Effector memory CD4-positive, alpha-beta T cell (primary cell): ENCODE data around the gene IP6K2.
A peak's percentile ranks its signal among the peaks of the same experiment; 100 is the strongest.

Experiments
- DNase-seq, 3 donors: peaks; one replicate each; pipeline ENCODE4 v3.0.0-alpha.2; 2020
- H3K27ac ChIP-seq: 2 replicates; pipeline ENCODE4 v1.7.0; 2013; ENCODE audit warnings: mild to moderate bottlenecking, low read length, moderate library complexity; ENCODE audit not compliant: insufficient read depth, poor library complexity, severe bottlenecking
- H3K27me3 ChIP-seq: replicated peaks from 2 replicates; pipeline ENCODE4 v1.7.0; 2013; ENCODE audit warnings: mild to moderate bottlenecking, low read length; ENCODE audit not compliant: insufficient read depth, control insufficient read depth, poor library complexity, severe bottlenecking
- H3K36me3 ChIP-seq: 2 replicates; pipeline ENCODE4 v1.7.0; 2013; ENCODE audit warnings: mild to moderate bottlenecking, low read length, moderate library complexity; ENCODE audit not compliant: control insufficient read depth, insufficient read depth
- H3K4me1 ChIP-seq: 2 replicates; pipeline ENCODE4 v1.7.0; 2013; ENCODE audit warnings: low read length, mild to moderate bottlenecking; ENCODE audit not compliant: control insufficient read depth, insufficient read depth, poor library complexity, severe bottlenecking
- H3K4me3 ChIP-seq: 2 replicates; pipeline ENCODE4 v1.7.0; 2013; ENCODE audit warnings: low read length, low read depth, mild to moderate bottlenecking; ENCODE audit not compliant: insufficient read depth, poor library complexity, severe bottlenecking
- H3K9me3 ChIP-seq: 2 replicates; pipeline ENCODE4 v1.7.0; 2013; ENCODE audit warnings: mild to moderate bottlenecking, low read length, moderate library complexity; ENCODE audit not compliant: control insufficient read depth

Gene IP6K2

GRCh38 chr3:48674505-48674904, 42.5 kb downstream of the IP6K2 start:
- peaks cover 3% of the 10 kb centered on the region for H3K4me1 ChIP-seq

DNA sequence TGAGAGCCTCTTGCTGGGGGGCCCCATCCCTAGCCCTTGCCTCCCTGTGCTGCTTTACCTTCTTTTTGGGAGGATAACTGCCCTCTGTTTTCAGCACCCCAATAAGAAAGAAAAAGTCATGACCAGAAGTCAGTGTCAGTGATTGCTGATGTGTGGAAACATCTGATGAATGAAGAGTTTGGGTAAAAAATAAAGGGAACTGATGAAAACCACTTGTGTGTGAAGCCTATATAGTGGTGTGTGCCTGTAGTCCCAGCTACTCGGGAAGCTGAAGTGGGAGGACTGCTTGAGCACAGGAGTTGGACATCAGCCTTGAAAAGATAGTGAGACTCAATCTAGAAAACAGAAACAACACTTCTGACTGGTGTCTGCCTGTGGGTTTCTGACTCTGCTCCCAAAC, 44.5 kb downstream of the IP6K2 start:
- no peaks in the 10 kb centered on the region for H3K36me3 ChIP-seq
- no peak overlapping the region for H3K27ac ChIP-seq
- DNase-seq, result no peak
- no peaks in the 10 kb centered on the region for H3K27me3 ChIP-seq
- no peak overlapping the region for H3K4me3 ChIP-seq
- no peaks in the 10 kb centered on the region for H3K4me1 ChIP-seq
- no peaks in the 10 kb centered on the region for H3K9me3 ChIP-seq

More at GRCh38 chr3:48674505-48674904, 42.5 kb downstream of the IP6K2 start:
- Histone ChIP-seq H3K36me3 (peaks cover 5% of the 10 kb centered on the region), H3K4me3 (no peak overlapping the region), H3K9me3 (no peaks in the 10 kb centered on the region), H3K27me3 (no peaks in the 10 kb centered on the region), H3K27ac (no peak overlapping the region)
- DNase-seq, result no peak

DNA sequence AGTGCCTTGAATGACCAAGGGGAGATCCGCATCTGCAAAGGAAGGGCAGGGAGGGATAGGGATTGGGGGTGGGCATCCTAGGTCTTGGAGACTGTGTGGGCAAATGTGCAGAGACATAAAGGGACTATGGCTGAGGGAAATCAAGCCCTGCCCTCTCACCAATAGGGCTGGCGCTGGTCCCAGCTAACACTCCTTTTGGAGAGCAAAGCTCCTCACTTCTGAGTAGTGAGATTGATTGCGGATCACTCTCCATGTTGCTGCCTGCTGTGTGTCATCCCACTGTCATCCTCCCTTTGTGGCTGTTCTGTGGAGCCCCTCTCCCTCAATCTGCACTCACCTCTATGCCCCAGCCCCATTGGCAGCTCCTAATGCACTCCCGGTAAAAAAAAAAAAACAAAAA, 52.1 kb downstream of the IP6K2 start:
- H3K27ac ChIP-seq, result no peak overlapping the region
- peaks cover 25% of the 10 kb centered on the region for H3K4me1 ChIP-seq
- peaks cover 15% of the 10 kb centered on the region for H3K27me3 ChIP-seq
- H3K4me3 ChIP-seq, result no peak overlapping the region
- DNase-seq, result no peak
- no peaks in the 10 kb centered on the region for H3K9me3 ChIP-seq
- H3K36me3 ChIP-seq, result no peaks in the 10 kb centered on the region

DNA sequence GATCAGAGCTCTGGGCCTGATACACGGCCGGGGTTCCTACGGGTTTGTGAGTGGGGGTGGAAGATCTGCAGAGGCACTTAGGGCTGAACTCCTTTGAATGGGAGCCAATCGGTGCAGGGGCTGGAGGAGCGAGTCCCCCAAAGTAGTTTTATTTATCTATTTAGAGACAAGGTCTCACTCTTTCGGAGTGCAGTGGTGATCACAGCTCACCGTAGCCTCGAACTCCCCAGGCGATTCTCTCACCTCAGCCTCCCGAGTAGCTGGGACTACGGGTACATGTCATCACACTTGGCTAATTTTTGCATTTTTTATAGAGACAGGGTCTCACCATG, 52.7 kb downstream of the IP6K2 start:
- Histone ChIP-seq H3K4me1 (peaks cover 25% of the 10 kb centered on the region), H3K4me3 (no peak overlapping the region), H3K9me3 (no peaks in the 10 kb centered on the region), H3K27ac (no peak overlapping the region), H3K36me3 (no peaks in the 10 kb centered on the region), H3K27me3 (peaks cover 15% of the 10 kb centered on the region)
- DNase-seq, result no peak

GRCh38 chr3:48663489-48664312, 53.3 kb downstream of the IP6K2 start:
- peak overlapping the region; percentile 62 for H3K27ac ChIP-seq
- peaks cover 25% of the 10 kb centered on the region for H3K4me1 ChIP-seq
- peak; percentile 75 to 85 (median 78) for DNase-seq
- H3K9me3 ChIP-seq, result no peaks in the 10 kb centered on the region
- peaks cover 15% of the 10 kb centered on the region for H3K27me3 ChIP-seq
- peak overlapping the region; percentile 58 for H3K4me3 ChIP-seq
- no peaks in the 10 kb centered on the region for H3K36me3 ChIP-seq

DNA sequence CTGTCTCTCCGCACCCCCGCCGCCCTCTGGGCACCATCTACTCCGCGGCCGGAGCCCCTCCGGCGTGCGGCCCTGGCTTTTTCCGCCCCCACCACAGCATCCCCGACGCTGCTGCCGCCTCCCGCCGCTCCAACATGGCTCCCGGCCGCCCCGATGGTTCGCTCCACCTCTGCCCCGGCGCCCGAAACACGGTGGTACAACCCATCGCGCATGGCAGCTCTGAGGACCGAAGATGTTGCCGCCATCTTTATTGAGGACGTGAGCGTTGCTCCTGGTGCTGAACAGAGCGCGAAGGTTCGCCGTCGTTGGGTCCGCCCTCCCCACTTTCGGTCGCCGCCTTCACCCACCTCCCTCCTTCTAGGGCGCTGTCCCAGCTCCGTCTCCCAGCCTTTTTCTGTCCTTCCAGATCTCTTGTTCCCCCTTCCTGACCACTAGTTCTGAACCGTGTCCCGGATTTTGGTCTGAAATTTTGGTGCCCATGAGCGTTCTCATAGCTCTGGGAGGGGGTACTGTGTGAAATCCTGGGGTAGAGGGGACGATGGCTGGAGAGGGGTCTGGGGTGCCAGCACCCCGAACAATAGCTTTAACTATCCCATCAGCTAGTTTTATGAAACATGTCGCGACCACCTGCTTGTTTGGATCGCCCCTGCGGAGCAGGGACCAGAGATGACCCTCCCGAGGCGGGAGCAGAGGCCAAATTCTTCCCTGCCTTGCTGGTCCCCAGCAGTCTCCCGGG, 54.1 kb downstream of the IP6K2 start, which contains the start of gene CELSR3:
Gene CELSR3 (minus strand): TSS at position 134 of the 736 bp plus-strand sequence. CDS start 252 bp downstream, outside the sequence.
- H3K4me3 ChIP-seq, result peak within 1 kb of the TSS; percentile 58
- DNase-seq, result peak; percentile 36 to 60 (median 49)
- no peaks in the 10 kb centered on the region for H3K9me3 ChIP-seq
- H3K27ac ChIP-seq, result peak within 1 kb of the TSS; percentile 62
- no peaks in the 10 kb centered on the region for H3K36me3 ChIP-seq
- H3K4me1 ChIP-seq, result peaks cover 25% of the 10 kb centered on the region
- peaks cover 15% of the 10 kb centered on the region for H3K27me3 ChIP-seq

DNA sequence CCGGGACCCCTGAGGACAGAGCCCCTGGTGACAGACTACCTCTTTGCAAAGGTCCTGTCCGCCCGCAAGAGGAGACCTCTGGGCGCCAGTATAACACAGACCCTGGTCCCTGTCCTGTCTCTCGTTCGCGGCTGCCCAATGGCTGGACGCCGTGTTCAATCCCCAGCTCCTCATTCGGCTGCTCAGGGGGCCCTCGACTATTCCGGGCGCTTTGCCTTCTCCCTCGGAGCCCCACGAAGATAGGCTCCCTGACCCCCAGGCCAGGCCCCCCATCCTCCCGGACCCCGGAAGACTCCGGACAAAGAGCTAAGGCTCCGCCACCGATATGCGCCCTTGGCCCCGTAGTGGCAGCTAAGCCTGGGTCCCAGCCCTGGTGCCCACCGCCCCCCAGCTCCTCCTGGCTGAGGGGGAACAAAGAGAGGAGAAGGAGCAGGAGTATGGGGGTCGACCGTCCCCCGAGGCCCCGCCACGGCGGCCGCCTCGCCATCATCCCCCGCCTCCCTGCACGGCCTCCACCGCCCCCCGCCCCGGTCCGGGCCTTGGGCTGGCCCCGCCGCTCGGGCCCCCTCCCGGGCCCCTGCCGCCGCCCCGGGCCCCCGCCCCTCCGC, 54.8 kb downstream of the IP6K2 start:
- no peak overlapping the region for H3K4me3 ChIP-seq
- no peaks in the 10 kb centered on the region for H3K9me3 ChIP-seq
- DNase-seq, result no peak
- H3K27me3 ChIP-seq, result peaks cover 15% of the 10 kb centered on the region
- H3K36me3 ChIP-seq, result no peaks in the 10 kb centered on the region
- H3K4me1 ChIP-seq, result peaks cover 25% of the 10 kb centered on the region
- H3K27ac ChIP-seq, result no peak overlapping the region

- DNase-seq, result peak; percentile 51 to 68 (median 59)
These were observed 55.4 kb downstream of the IP6K2 start for GRCh38 chr3:48661501-48662144.

GRCh38 chr3:48660800-48661400, 56.1 kb downstream of the IP6K2 start:
- no peaks in the 10 kb centered on the region for H3K36me3 ChIP-seq
- peaks cover 32% of the 10 kb centered on the region for H3K4me1 ChIP-seq
- H3K27me3 ChIP-seq, result peaks cover 15% of the 10 kb centered on the region
- no peak overlapping the region for H3K4me3 ChIP-seq
- no peak overlapping the region for H3K27ac ChIP-seq
- H3K9me3 ChIP-seq, result no peaks in the 10 kb centered on the region
- DNase-seq, result no peak

More at GRCh38 chr3:48661501-48662144, 55.4 kb downstream of the IP6K2 start:
- Histone ChIP-seq H3K4me3 (no peak overlapping the region), H3K9me3 (no peaks in the 10 kb centered on the region), H3K27me3 (peaks cover 15% of the 10 kb centered on the region), H3K27ac (no peak overlapping the region), H3K4me1 (peaks cover 29% of the 10 kb centered on the region), H3K36me3 (no peaks in the 10 kb centered on the region)
